Epithelial cell of proximal tubule (primary cell): ENCODE measurements around the gene NFYC. TPM values are rescaled to one million over a fixed set of nuclear protein-coding genes. Genes with fewer than 3 reads are reported as not detected.

Source experiments
- DNase-seq: peaks from one replicate; pipeline ENCODE4 v3.0.0-alpha.2; 2011; ENCODE audit warnings: low read depth
- H3K4me3 ChIP-seq: 2 replicates; pipeline ENCODE4 v1.5.1; 2011; ENCODE audit warnings: low read depth, mild to moderate bottlenecking, low read length
- total RNA-seq: library from RNA; depleted of rRNA; stranded (reverse); fragments of >200 nt; gene quantifications from 2 replicates; pipeline ENCODE4 v1.2.3, GENCODE V29; 2015
- TF ChIP-seq, protein P1 (sequence below): conservative IDR thresholded peaks from 2 replicates; pipeline ENCODE4 v1.5.1; 2012; ENCODE audit warnings: low read depth, mild to moderate bottlenecking, low read length

The NFYC gene
- total RNA-seq, 1 donor from 2014 or later: 50.5 TPM

DNA sequence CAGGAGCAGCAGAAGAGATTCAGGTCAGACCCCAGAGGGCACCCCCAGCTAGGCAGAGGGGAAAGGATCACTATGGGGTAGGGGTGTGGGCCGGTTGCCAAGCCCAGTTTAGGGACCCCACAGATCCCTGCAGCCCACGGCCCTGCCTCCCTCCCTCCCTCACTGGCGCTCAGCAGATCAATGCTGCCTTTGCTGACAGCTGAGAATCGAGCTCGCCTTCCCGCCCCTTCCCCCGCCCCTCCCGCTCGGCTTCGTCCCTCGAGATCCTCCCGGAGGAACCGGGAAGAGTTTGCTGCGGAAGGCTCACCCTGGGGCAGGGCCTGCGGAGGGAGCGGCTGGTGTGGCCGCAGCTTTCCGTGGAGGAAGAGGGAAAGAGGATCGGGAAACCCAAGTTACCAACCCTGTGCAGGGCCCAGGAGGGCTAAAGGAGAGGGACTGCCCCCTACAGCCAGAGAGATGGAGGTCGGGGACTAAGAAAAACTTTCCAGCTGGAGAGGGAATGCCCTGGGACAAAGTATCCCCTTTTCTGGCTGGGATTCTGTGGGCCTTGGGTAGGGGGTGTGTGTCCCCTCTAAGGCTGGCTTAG is 91.0 kb downstream of the NFYC start:
- no peak for DNase-seq
- TF ChIP-seq, protein P1, sequence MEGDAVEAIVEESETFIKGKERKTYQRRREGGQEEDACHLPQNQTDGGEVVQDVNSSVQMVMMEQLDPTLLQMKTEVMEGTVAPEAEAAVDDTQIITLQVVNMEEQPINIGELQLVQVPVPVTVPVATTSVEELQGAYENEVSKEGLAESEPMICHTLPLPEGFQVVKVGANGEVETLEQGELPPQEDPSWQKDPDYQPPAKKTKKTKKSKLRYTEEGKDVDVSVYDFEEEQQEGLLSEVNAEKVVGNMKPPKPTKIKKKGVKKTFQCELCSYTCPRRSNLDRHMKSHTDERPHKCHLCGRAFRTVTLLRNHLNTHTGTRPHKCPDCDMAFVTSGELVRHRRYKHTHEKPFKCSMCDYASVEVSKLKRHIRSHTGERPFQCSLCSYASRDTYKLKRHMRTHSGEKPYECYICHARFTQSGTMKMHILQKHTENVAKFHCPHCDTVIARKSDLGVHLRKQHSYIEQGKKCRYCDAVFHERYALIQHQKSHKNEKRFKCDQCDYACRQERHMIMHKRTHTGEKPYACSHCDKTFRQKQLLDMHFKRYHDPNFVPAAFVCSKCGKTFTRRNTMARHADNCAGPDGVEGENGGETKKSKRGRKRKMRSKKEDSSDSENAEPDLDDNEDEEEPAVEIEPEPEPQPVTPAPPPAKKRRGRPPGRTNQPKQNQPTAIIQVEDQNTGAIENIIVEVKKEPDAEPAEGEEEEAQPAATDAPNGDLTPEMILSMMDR: no peak

DNA sequence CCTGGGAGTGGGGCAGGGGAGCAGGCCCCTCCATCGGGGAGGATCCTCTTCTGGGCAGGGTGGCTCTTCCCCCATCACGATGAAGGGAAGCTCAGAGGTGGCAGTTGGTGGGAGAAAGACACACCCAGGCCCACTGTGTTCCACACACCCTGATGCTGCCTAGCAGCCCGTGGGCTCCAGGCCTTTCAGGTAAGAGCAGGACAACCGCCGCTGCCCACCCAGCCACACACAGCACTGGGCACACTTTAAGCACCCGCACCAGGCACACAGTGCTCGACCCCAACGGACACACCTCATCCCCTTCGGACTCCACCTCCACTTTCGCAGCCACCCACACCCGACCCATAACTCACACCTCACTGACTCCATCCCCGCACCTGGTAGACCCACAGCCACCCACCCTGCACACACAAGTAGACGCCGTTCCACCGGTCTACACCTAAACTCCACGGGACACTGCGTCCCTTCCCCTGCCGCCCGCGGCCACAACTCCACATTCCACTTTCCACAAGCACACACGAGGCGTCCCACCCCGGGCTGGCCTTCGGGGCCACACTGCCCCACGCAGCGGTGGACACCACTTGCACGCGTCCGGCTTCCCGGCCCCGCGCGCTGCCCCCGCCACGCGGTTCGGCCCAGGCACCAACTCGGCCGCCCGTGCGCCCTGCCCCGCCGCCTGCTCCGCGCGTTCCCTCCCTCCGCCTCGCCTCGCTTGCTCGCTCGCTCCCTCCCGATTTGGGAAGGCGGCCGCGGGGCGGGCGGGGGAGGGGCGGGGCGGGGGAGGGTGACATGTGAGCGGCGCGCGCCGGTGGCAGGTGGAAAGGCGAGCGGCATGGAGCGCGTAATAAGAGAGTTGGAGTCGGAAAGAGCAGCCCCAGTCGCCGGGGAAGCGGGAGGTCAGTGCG is 91.7 kb downstream of the NFYC start, which contains the start of gene KCNQ4:
Gene KCNQ4 (plus strand): TSS at position 787 of the 905 bp plus-strand sequence. CDS start 307 bp downstream, outside the sequence.
- TF ChIP-seq, protein P1: no peak
- H3K4me3 ChIP-seq: peak within 1 kb of the TSS; percentile 50
- no peak for DNase-seq

More for the DNA sequence above, 91.0 kb downstream of the NFYC start:
- H3K4me3 ChIP-seq: peak overlapping the region; percentile 50

DNA sequence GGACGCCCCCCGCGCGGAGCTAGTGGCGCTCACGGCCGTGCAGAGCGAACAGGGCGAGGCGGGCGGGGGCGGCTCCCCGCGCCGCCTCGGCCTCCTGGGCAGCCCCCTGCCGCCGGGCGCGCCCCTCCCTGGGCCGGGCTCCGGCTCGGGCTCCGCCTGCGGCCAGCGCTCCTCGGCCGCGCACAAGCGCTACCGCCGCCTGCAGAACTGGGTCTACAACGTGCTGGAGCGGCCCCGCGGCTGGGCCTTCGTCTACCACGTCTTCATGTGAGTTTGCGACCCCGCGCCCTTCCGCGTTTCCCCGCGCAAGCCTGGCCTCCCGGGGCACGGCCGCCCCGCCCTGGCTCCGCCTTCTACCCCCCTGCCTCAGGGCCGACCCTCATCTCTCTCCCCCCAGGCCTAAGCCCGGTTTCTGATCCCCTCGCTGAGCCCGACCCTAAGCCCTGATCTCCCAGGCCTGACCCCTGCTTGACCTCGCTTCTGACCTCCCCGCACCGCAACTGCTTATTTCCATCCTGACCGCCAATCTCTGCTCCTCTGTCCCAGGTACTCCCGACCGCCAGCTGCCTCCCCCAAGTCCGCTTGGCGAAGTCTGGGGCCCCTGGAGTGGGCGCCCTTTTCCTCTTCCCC is 92.8 kb downstream of the NFYC start:
- H3K4me3 ChIP-seq: peak overlapping the region; percentile 30
- TF ChIP-seq, protein P1: no peak
- DNase-seq: no peak

- H3K4me3 ChIP-seq: no peak overlapping the region
- no peak for DNase-seq
- TF ChIP-seq, protein P1: no peak
These were observed 93.3 kb downstream of the NFYC start for GRCh38 chr1:40784771-40785151.

- H3K4me3 ChIP-seq: no peak overlapping the region
- TF ChIP-seq, protein P1: no peak
These were observed 93.9 kb downstream of the NFYC start for GRCh38 chr1:40785446-40785845.

GRCh38 chr1:40786171-40786994 is 94.9 kb downstream of the NFYC start:
- H3K4me3 ChIP-seq: no peak overlapping the region
- DNase-seq: no peak
- TF ChIP-seq, protein P1: no peak

More at GRCh38 chr1:40785446-40785845, 93.9 kb downstream of the NFYC start:
- no peak for DNase-seq
